HG03571 (cell line): Measurements from ENCODE around the gene FAM193A.
"Not testable (repeated sequence)": the region's sequence is repeated elsewhere in the genome, so short reads cannot be mapped to it uniquely, and the experiment has no call there.

Source experiments
- ATAC-seq: cut with Tn5 transposase; IDR thresholded peaks from one replicate; pipeline ENCODE4 v1.9.1; 2021; ENCODE audit not compliant: unreplicated experiment

The FAM193A gene

GRCh38 chr4:2721586-2721985 lies 185.1 kb downstream of the FAM193A start:
- no peak for ATAC-seq

- no peak for ATAC-seq
These were observed 185.6 kb downstream of the FAM193A start for GRCh38 chr4:2722033-2722432.

DNA sequence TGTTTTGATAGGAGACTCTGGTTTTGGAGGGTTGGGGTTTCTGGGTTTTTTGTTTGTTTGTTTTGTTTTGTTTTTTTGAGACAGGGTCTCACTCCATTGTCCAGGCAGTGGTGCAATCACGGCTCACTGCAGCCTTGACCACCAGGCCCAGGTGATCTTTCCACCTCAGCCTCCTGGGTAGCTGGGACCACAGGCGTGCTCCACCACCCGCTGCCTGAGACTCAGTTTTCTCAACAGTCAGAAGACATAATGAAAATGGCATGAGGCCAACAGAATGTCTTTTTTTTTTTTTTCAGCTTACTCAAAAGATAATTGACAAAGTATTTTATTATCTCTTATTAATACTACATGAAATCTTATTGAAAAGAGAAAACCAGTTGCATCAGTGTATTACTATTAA lies 187.3 kb downstream of the FAM193A start:
- ATAC-seq, result no peak

DNA sequence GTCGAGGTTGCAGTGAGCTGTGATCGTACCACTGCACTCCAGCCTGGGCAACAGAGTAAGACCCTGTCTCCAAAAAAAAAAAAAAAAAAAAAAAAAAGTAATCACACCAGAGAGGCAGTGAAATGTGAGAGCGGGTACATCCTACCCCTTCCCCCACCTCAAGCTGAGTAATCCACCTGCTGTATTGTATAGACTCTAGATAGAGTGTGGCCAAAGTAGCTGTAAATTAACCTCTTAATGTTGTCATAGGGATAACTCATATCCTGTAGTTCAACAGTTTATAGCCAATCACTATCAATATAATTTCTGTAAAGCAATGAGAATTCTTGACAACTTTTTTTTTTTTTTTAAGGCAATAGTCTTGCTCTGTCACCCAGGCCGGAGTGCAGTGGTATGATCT lies 188.9 kb downstream of the FAM193A start:
- no peak for ATAC-seq

DNA sequence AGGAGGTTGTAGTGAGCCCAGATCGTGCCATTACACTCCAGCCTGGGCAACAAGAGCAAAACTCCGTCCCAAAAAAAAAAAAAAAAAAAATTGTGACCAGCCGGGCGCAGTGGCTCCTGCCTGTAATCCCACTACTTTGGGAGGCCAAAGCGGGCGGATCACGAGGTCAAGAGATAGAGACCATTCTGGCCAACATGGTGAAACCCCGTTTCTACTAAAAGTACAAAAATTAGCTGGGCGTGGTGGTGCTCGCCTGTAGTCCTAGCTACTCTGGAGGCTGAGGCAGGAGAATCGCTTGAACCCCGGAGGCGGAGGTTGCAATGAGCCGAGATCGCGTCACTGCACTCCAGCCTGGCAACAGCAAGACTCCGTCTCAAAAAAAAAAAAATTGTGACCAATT lies 190.4 kb downstream of the FAM193A start:
- ATAC-seq, result not testable (repeated sequence)

GRCh38 chr4:2728221-2728620 lies 191.8 kb downstream of the FAM193A start:
- no peak for ATAC-seq

DNA sequence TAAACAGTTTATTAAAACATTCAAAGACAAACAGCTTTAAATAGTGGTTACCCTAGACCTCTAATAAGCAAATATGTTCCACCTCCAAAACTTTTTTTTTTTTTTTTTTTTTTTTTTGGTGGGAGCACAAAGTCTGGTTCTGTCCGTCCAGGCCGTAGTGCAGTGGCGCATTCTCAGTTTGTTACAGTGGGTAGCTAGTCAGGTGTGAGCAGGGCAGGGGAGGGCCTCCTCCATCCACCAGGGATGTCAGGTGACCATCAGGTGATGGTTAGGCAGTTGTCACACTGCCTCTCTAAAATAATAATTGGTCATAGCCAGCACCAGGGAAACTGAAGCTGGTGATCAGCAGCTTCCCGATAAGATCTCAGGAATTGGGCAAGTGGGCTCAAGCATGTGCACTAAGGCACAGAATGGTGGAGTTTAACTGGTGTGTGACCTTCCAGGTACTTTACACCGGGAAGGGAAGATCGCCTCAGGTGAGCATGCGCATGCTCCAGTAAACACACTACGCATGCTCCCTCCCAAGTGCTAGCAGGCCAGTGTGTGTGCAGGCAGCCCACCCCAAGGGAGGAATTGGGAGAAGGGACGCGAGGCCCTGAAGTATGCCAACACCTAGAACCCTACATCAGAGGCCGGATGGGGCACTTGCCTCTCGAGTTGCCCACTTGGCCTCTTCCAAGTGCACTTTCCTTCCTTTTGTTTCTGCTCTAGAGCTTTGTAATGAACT lies 192.5 kb downstream of the FAM193A start:
- ATAC-seq, result no peak

GRCh38 chr4:2729533-2729875 lies 193.1 kb downstream of the FAM193A start:
- no peak for ATAC-seq

GRCh38 chr4:2731907-2732317 lies 195.5 kb downstream of the FAM193A start:
- no peak for ATAC-seq

DNA sequence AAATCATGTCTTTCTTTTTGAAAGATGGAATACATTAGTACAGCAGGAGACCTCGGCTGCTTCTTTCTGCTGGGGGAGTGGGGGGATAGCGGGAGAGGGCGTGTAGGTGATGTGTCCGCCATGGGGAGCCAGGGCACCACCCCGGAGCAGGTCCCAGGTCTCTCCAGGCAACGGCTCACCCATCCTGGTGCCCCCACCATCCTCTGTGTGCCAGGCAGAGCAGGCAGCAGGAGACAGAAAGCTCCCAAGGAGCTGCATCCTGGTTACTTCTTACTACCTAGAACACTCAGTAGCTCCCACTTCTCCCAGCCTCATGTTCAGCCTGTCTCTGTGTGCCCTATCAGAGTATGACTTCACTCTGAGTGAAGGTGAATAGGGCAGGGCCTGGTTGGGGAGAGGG lies 196.1 kb downstream of the FAM193A start:
- ATAC-seq, result no peak

DNA sequence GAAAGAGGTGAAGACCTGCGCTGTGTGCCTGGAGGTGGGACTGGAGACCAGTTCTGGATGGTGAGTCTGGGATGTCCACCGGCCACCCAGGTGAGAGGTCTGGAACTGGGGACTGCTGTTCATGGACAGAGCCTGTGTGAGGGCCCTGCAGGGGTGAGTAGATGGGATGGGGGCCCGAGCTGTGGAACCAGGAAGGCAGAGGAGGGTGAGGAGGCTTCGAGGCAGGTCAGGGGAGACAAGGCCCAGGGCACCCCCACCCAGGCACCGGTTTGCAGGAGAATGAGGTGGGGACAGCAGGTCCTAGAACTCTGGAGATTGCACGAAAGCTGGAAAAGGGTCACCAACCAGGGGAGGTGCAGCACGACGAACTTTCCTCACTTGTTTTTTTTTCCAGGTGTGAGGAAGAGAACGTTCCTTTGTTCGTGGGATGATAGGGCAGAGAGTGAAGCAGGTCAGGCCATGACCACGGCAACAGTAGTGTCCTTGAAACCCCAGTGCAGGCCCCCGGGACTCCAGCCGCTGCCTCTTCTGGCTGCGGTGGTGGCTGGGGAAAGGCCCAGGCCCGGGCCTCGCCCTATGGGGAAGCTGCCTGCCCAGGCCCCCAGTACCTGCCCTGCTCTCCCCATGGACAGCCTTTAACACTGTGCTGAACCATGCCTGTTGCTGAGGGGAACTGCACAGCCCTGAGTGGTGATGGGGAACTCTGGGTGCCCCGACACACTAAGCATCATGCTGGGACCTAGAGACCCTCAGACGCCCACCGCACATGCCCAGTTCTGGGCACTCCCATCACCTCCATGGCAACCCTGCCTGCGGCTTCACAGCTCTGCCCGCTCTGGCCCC lies 196.8 kb downstream of the FAM193A start:
- ATAC-seq, result no peak

- ATAC-seq, result no peak
These were observed 197.6 kb downstream of the FAM193A start for GRCh38 chr4:2733844-2734574.

DNA sequence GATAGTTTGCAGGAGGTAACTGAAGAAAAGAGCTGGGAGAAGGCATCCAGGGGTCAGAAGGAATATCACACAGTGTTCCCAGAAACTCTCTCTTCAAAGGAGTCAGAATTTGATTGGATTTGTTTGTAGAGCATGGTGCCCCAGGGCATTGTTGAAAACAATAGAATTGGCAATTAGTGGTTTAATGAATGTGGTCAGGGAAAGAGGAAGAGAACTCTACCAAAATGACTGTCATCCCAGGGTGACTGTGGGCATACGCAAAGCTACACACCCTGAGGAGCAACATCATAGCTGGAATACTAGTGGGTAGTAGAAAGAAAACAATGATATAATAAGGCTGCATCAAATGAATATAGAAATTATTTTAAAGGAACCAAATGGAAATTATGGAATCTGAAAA lies 198.2 kb downstream of the FAM193A start:
- no peak for ATAC-seq

- ATAC-seq, result no peak
These were observed 199.4 kb downstream of the FAM193A start for GRCh38 chr4:2735869-2736268.

- ATAC-seq, result not testable (repeated sequence)
These were observed 201.8 kb downstream of the FAM193A start for GRCh38 chr4:2738296-2738695.

- no peak for ATAC-seq
These were observed 205.2 kb downstream of the FAM193A start for GRCh38 chr4:2741626-2742025.

DNA sequence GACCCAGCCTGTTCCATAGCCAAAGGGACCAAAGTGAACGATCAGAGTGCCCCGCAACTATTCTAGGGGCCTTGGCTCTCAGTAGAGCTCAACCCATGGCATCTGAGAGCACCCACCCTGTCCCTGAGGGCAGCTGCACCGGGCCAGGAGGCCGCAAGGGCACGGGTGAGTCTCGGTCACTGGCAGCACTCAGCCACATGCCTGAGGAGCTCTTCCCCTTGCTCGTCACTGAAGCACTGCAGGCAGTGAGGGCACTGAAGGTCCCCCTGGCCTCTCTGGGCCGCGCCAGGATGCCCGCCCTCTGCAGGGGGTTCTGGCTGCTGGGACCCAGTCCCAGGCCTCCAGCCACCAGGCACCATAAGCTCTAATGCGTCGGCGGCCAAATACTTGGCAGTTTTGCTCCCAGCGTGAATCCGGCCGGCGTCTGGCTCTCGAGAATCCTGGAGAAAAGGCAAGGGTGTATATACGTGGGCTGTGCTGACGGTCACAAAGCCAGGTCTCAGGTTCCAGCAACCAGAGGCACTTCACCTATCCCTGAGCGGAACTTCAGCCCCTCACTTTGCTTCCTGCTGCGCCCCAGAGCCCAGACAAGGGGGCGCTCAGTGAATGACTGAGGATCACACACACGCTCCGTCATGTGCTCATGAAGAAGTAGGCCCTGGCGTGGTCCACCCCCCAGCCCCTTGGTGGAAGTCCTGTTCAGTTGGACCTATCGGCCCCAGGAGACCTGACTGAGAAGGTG lies 205.8 kb downstream of the FAM193A start:
- ATAC-seq, result no peak

GRCh38 chr4:2742823-2743517 lies 206.5 kb downstream of the FAM193A start:
- no peak for ATAC-seq

DNA sequence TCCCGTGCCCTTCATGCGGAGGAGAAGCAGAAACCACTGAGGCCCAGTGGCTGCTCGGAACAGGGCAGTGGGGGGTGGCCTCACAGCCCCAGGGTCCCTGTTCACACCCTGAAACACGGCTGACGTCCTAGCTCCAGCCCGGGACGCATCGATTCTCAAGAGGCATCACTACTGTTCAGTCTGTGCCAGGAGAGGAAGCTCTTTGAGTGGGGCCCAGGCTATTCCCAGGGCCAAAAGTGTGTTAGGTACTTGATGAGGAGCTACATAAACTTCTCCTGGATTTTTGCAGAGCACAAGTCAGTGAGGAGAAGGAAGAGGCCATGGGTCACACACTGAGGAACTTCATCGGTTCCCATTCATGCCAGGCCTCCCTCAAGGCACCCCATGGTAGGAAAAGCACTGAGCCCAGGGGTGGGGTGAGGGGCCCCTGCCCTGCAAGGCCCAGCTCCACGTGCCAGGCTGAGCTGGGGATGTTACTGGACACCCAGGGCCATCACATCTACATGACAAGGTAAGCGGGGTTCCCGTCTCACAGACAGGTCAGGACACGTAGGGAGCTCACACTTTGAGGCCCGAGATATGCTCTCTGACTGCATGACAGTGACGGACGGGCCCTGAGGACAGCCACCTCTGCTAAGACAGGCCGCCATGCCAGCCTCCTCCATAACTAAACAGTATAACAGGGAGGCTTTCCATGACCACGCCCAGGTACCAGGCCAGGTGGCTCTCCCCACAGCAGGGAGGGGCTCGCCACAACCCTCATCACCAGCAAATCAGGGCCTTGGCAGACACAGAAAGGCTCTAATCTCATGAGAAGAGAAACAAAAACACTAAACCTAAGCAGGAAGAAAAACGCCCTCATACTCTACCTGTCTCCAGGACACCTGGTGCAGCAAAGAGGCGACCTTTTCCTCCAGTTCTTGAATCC lies 207.3 kb downstream of the FAM193A start:
- no peak for ATAC-seq
